Transverse colon (tissue), 4 donors: ENCODE data around the gene MBOAT1.

ENCODE experiments used
- POLR2A ChIP-seq: fragments of 450-650 bp; IDR thresholded peaks from one replicate; pipeline ENCODE4 v1.6.1; 2016; ENCODE audit warnings: antibody characterized with exemption, mild to moderate bottlenecking, moderate library complexity
- POLR2AphosphoS5 ChIP-seq, 3 donors: sonication (generic); formaldehyde crosslinking; IDR thresholded peaks; one replicate each; pipeline ENCODE4 v1.6.1; 2016; ENCODE audit warnings: antibody characterized with exemption in 3 of 3
- TF ChIP-seq, protein P1 (sequence below), 5 experiments: fragments of 200-600 bp in 3 of 5; fragments of 450-650 bp in 2 of 5; sonication (generic) in 3 of 5; IDR thresholded peaks; 1 replicate in 2 of 5; 2 replicates in 3 of 5; pipeline ENCODE4 v1.5.1; 2016 to 2017; ENCODE audit warnings: antibody characterized with exemption in 5 of 5, inconsistent platforms in 3 of 5, mild to moderate bottlenecking in 2 of 5, moderate library complexity in 1 of 5

DNA sequence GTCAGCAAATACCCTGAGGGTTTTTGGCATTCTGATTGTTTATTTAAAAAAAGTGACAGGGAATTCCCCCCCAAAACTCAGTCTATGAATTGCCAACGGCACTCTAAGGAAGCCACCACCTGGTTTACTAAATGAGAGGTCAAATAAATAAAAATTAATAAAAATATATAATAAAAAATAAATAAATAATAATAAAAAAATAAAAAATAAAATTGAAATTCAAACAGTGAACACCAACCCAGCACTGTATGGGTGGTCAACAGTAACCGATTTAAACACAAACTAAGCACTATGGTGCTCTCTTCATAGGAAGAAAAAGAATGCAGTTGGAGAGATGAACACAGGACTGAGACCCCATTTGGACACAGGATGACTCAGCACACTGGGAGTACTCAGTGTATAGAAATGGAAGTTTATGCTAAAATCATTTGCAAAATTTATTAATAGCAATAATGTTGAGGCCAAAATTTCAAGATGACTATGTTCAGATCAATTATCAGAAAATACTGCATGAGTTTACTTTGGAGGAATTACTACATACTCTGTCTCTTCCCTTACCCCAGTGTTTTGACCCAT lies 98.5 kb downstream of the MBOAT1 start:
- TF ChIP-seq, protein P1, sequence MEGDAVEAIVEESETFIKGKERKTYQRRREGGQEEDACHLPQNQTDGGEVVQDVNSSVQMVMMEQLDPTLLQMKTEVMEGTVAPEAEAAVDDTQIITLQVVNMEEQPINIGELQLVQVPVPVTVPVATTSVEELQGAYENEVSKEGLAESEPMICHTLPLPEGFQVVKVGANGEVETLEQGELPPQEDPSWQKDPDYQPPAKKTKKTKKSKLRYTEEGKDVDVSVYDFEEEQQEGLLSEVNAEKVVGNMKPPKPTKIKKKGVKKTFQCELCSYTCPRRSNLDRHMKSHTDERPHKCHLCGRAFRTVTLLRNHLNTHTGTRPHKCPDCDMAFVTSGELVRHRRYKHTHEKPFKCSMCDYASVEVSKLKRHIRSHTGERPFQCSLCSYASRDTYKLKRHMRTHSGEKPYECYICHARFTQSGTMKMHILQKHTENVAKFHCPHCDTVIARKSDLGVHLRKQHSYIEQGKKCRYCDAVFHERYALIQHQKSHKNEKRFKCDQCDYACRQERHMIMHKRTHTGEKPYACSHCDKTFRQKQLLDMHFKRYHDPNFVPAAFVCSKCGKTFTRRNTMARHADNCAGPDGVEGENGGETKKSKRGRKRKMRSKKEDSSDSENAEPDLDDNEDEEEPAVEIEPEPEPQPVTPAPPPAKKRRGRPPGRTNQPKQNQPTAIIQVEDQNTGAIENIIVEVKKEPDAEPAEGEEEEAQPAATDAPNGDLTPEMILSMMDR (IDR thresholded peaks at IDR 0.05), result no peak
- TF ChIP-seq POLR2A, result no peak
- TF ChIP-seq POLR2AphosphoS5 (IDR thresholded peaks at IDR 0.05), result no peak
